Esophagus muscularis mucosa (tissue), 3 donors: ENCODE measurements around the gene RARG.

ENCODE experiments used
- CTCF ChIP-seq, 3 experiments: fragments of 200-600 bp in 2 of 3; fragments of 450-650 bp in 1 of 3; sonication (generic) in 2 of 3; IDR thresholded peaks; one replicate each; pipeline ENCODE4 v1.5.1; 2017 to 2019; ENCODE audit warnings: antibody characterized with exemption in 3 of 3, mild to moderate bottlenecking in 2 of 3, moderate library complexity in 1 of 3
- POLR2A ChIP-seq: fragments of 450-650 bp; IDR thresholded peaks from one replicate; pipeline ENCODE4 v1.6.1; 2017; ENCODE audit warnings: antibody characterized with exemption, moderate library complexity, mild to moderate bottlenecking, low read depth

GRCh38 chr12:53200107-53200457, 31.9 kb downstream of the RARG start:
- TF ChIP-seq CTCF (IDR thresholded peaks at IDR 0.05) (no peak), POLR2A (no peak)
